ENCODE measurements around the gene TUB.

Gene TUB

GRCh38 chr11:8055091-8055835 lies 25.7 kb upstream of the TUB start:
- Mint-ChIP-seq H3K4me3 (no peak overlapping the region), H3K9me3 (no peaks in the 10 kb centered on the region), H3K36me3 (ENCODE audit: low read depth) (no peaks in the 10 kb centered on the region), H3K4me1 (peaks cover 35% of the 10 kb centered on the region), H3K27ac (peak overlapping the region in 1 of 3 experiments; percentile 90), H3K27me3 (ENCODE audit: low read depth) (peaks cover 5% of the 10 kb centered on the region)
- TF ChIP-seq CTCF (IDR thresholded peaks at IDR 0.05; ENCODE audit: unreplicated experiment in 3 of 3), result peak in 1 of 3 experiments; percentile 13

- Mint-ChIP-seq H3K4me1 (peaks cover 35% of the 10 kb centered on the region), H3K27me3 (ENCODE audit: low read depth) (peaks cover 5% of the 10 kb centered on the region), H3K9me3 (no peaks in the 10 kb centered on the region), H3K36me3 (ENCODE audit: low read depth) (no peaks in the 10 kb centered on the region), H3K4me3 (no peak overlapping the region), H3K27ac (peak overlapping the region in 2 of 3 experiments; percentile 88 to 90)
- TF ChIP-seq CTCF (IDR thresholded peaks at IDR 0.05; ENCODE audit: unreplicated experiment in 3 of 3), result no peak
Measured at GRCh38 chr11:8055836-8056526, 25.0 kb upstream of the TUB start.

DNA sequence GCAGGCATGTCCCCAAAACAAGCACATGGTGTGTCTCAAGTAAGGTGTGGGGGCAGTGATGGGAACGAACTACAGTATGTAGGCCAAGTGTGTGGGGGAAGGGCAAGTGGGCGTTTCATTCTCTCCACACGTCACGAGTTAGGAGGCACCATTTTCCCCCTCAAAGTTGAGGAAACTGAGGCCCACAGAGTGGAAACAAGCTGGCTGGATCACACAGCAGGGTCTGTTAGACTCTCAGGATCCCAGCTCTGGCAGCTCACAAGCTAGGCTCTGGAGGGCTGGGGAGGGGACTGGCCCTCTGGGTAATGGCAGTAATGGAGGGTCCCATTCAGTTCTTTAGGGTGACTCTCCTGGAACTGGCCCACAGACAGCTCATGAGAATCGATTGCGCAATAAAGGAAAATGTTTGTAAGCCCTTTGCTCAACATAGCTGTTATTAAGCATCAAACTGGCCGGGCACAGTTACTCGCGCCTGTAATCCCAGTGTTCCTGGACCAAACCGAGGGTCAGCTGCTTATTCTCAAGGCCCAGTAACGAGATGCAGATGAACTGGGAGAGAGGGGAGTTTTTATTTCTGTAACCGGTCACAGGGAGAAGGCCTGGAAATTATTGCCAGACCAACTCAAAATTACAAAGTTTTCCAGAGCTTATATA lies 24.1 kb upstream of the TUB start:
- H3K9me3 Mint-ChIP-seq, result no peaks in the 10 kb centered on the region

GRCh38 chr11:8058216-8058615 lies 22.8 kb upstream of the TUB start:
- Mint-ChIP-seq H3K27me3 (ENCODE audit: low read depth) (peaks cover 8% of the 10 kb centered on the region), H3K27ac (peak overlapping the region; percentile 62 to 90 (median 84)), H3K4me1 (peaks cover 47% of the 10 kb centered on the region), H3K4me3 (no peak overlapping the region), H3K9me3 (no peaks in the 10 kb centered on the region), H3K36me3 (ENCODE audit: low read depth) (no peaks in the 10 kb centered on the region)
- no peak for TF ChIP-seq CTCF (IDR thresholded peaks at IDR 0.05; ENCODE audit: unreplicated experiment in 3 of 3)

More for the DNA sequence above, 24.1 kb upstream of the TUB start:
- Mint-ChIP-seq H3K4me1 (peaks cover 39% of the 10 kb centered on the region), H3K36me3 (ENCODE audit: low read depth) (no peaks in the 10 kb centered on the region), H3K27ac (peak overlapping the region; percentile 81 to 90 (median 88)), H3K27me3 (ENCODE audit: low read depth) (peaks cover 7% of the 10 kb centered on the region), H3K4me3 (no peak overlapping the region)
- TF ChIP-seq CTCF (IDR thresholded peaks at IDR 0.05; ENCODE audit: unreplicated experiment in 3 of 3), result no peak

DNA sequence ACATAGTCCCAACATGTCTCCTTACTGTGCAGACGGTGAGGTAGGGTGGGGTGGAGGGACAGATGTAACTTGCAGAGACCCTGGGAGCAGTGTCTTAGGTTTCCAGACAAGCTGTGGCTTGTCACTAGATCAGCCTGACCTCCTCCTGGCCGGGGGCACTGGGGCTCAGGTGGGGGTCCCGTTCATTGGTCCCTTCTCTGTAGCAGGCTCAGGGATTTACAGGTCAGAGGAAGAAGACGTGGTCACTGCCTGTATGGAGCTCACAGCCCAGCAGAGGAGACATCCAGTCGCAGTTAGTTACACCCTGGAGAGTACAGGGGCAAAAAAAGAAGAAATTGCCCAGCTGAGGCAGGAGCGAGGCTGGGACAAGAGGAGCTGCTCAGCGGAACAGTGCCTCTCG lies 22.0 kb upstream of the TUB start:
- H3K27me3 Mint-ChIP-seq (ENCODE audit: low read depth), result peaks cover 8% of the 10 kb centered on the region
- no peaks in the 10 kb centered on the region for H3K9me3 Mint-ChIP-seq
- no peaks in the 10 kb centered on the region for H3K36me3 Mint-ChIP-seq (ENCODE audit: low read depth)
- peak overlapping the region; percentile 82 to 90 (median 84) for H3K27ac Mint-ChIP-seq
- peak overlapping the region in 1 of 3 experiments; percentile 1 for H3K4me3 Mint-ChIP-seq
- no peak for TF ChIP-seq CTCF (IDR thresholded peaks at IDR 0.05; ENCODE audit: unreplicated experiment in 3 of 3)
- peaks cover 55% of the 10 kb centered on the region for H3K4me1 Mint-ChIP-seq

All from nephron (organoid).